B cell (primary cell): ENCODE data around the gene MTHFSD. TPM values are rescaled to one million over a fixed set of nuclear protein-coding genes. Genes with fewer than 3 reads are reported as not detected.

Experiments
- ATAC-seq: fragments of 200-7000 bp; cut with Tn5 transposase; one replicate; pipeline ENCODE4 v1.10.0; 2021; ENCODE audit warnings: low read depth, mild to moderate bottlenecking, moderate number of reproducible peaks, moderate library complexity
- CTCF ChIA-PET: fragments of 350-600 bp; sonication (Branson Sonifier 250); formaldehyde crosslinking; loops from one replicate; lab custom pipeline; 2021; ENCODE audit warnings: antibody characterized with exemption, inconsistent platforms; lab: Charles Lee
- POLR2A ChIA-PET: fragments of 350-600 bp; sonication (Branson Sonifier 250); formaldehyde crosslinking; loops from one replicate; lab custom pipeline; 2021; ENCODE audit warnings: antibody characterized with exemption; lab: Charles Lee
- DNase-seq: peaks from one replicate; pipeline ENCODE4 v3.0.0; 2013
- H2AFZ ChIP-seq: 2 replicates; pipeline ENCODE4 v1.6.1; 2012; ENCODE audit warnings: mild to moderate bottlenecking, low read depth, low read length; ENCODE audit not compliant: insufficient read depth, poor library complexity, severe bottlenecking
- H3K27ac ChIP-seq, 2 donors: 1 replicate in 1 of 2; 2 replicates in 1 of 2; pipeline ENCODE4 v1.5.1; 2012 to 2013; ENCODE audit warnings: low read length in 2 of 2, mild to moderate bottlenecking in 2 of 2, moderate library complexity in 1 of 2
- H3K27me3 ChIP-seq, 4 experiments: fragments of 200-600 bp in 1 of 4; sonication (generic) in 1 of 4; replicated peaks in 1 of 4; 1 replicate in 2 of 4; 2 replicates in 2 of 4; pipeline versions ENCODE4 v1.6.1 to v1.7.0; 2013 to 2016; ENCODE audit warnings: low read length in 3 of 4, mild to moderate bottlenecking in 2 of 4, mixed read lengths in 1 of 4, moderate library complexity in 1 of 4; ENCODE audit not compliant: insufficient read depth in 4 of 4, control insufficient read depth in 3 of 4; ENCODE audit errors: control extremely low read depth in 1 of 4
- H3K36me3 ChIP-seq, 2 experiments: replicated peaks in 1 of 2; 1 replicate in 1 of 2; 2 replicates in 1 of 2; pipeline versions ENCODE4 v1.6.1 to v1.7.1; 2013; ENCODE audit warnings: low read length in 1 of 2; ENCODE audit not compliant: insufficient read depth in 2 of 2, control insufficient read depth in 1 of 2; ENCODE audit errors: control extremely low read depth in 1 of 2, extremely low read depth in 1 of 2
- H3K4me1 ChIP-seq, 2 donors: fragments of 200-600 bp in 1 of 2; sonication (generic) in 1 of 2; 1 replicate in 1 of 2; 2 replicates in 1 of 2; pipeline versions ENCODE4 v1.5.1 to v1.6.1; 2013 to 2017; ENCODE audit warnings: low read length in 2 of 2; ENCODE audit not compliant: control insufficient read depth in 2 of 2, insufficient read depth in 2 of 2
- H3K4me2 ChIP-seq: replicated peaks from 2 replicates; pipeline ENCODE3; 2012; ENCODE audit warnings: mild to moderate bottlenecking, low read depth, low read length; ENCODE audit not compliant: poor library complexity, severe bottlenecking
- H3K4me3 ChIP-seq, 5 experiments: fragments of 200-600 bp in 1 of 5; sonication (generic) in 1 of 5; 1 replicate in 3 of 5; 2 replicates in 2 of 5; pipeline versions ENCODE4 v1.5.1 to v1.7.0; 2011 to 2016; ENCODE audit warnings: low read length in 4 of 5, mild to moderate bottlenecking in 4 of 5, low read depth in 2 of 5, control low read depth in 1 of 5, moderate library complexity in 1 of 5; ENCODE audit not compliant: insufficient read depth in 1 of 5; ENCODE audit errors: control extremely low read depth in 1 of 5, extremely low read depth in 1 of 5
- H3K79me2 ChIP-seq: fragments of 200-600 bp; sonication (generic); one replicate; pipeline ENCODE4 v1.6.0; 2016; ENCODE audit warnings: low read length; ENCODE audit not compliant: control insufficient read depth, insufficient read depth
- H3K9ac ChIP-seq: fragments of 200-600 bp; sonication (generic); 2 replicates; pipeline ENCODE4 v1.6.1; 2017; ENCODE audit warnings: mild to moderate bottlenecking, low read length, moderate library complexity
- H3K9me3 ChIP-seq, 3 donors: one replicate each; pipeline versions ENCODE4 v1.6.1 to v1.7.1; 2013; ENCODE audit warnings: low read length in 2 of 3; ENCODE audit not compliant: control insufficient read depth in 2 of 3, insufficient read depth in 1 of 3; ENCODE audit errors: control extremely low read depth in 1 of 3
- H4K20me1 ChIP-seq: 2 replicates; pipeline ENCODE4 v1.6.0; 2012; ENCODE audit warnings: mild to moderate bottlenecking, low read length; ENCODE audit not compliant: insufficient read depth, control insufficient read depth, poor library complexity, severe bottlenecking
- H3K27ac Mint-ChIP-seq: one replicate; pipeline ENCODE4 v1.8.0; 2021; ENCODE audit warnings: mixed read lengths
- H3K27me3 Mint-ChIP-seq: one replicate; pipeline ENCODE4 v1.8.0; 2021; ENCODE audit warnings: mixed read lengths
- H3K4me1 Mint-ChIP-seq: one replicate; pipeline ENCODE4 v1.8.0; 2021; ENCODE audit warnings: mixed read lengths
- H3K4me3 Mint-ChIP-seq: one replicate; pipeline ENCODE4 v1.8.0; 2021; ENCODE audit warnings: mixed read lengths
- H3K9me3 Mint-ChIP-seq: one replicate; pipeline ENCODE4 v1.8.0; 2022; ENCODE audit warnings: mixed read lengths; ENCODE audit not compliant: insufficient read depth
- EZH2 ChIP-seq: IDR thresholded peaks from 2 replicates; pipeline ENCODE4 v1.6.1; 2012; ENCODE audit warnings: borderline replicate concordance, low read depth, mild to moderate bottlenecking, moderate library complexity, low read length; ENCODE audit not compliant: insufficient read depth, poor library complexity, severe bottlenecking
- WGBS: methylation state at CpG from one replicate; pipeline ENCODE4 v1.1.5; 2013; ENCODE audit warnings: missing lambda C conversion rate; ENCODE audit not compliant: insufficient coverage; 5-methylcytosine and 5-hydroxymethylcytosine counted together
- intact Hi-C: fragments of 100-400 bp; cut with micrococcal nuclease; formaldehyde crosslinking; loops from one replicate; pipeline ENCODE4 v1.10.0; 2022
- polyA plus RNA-seq: library from polyadenylated mRNA; depleted of rRNA; stranded (reverse); fragments of >200 nt; gene quantifications from 2 replicates; pipeline ENCODE4 v1.2.3, GENCODE V29; 2012
- total RNA-seq, 2 donors: library from RNA; stranded (reverse); fragments of 120-200 nt in 1 of 2; gene quantifications; 1 replicate in 1 of 2; 2 replicates in 1 of 2; pipeline versions ENCODE4 v1.2.3 to v1.2.4, GENCODE V29; 2013 to 2022
- TF ChIP-seq, protein P1 (sequence below): fragments of 200-600 bp; IDR thresholded peaks from one replicate; pipeline ENCODE4 v1.8.0; 2022; ENCODE audit warnings: antibody characterized with exemption, mild to moderate bottlenecking

MTHFSD gene
- total and polyA plus RNA-seq, 2 donors (not counting 1 experiment from before 2014, with no cell fraction given) = 21.5 to 42.0 TPM

DNA sequence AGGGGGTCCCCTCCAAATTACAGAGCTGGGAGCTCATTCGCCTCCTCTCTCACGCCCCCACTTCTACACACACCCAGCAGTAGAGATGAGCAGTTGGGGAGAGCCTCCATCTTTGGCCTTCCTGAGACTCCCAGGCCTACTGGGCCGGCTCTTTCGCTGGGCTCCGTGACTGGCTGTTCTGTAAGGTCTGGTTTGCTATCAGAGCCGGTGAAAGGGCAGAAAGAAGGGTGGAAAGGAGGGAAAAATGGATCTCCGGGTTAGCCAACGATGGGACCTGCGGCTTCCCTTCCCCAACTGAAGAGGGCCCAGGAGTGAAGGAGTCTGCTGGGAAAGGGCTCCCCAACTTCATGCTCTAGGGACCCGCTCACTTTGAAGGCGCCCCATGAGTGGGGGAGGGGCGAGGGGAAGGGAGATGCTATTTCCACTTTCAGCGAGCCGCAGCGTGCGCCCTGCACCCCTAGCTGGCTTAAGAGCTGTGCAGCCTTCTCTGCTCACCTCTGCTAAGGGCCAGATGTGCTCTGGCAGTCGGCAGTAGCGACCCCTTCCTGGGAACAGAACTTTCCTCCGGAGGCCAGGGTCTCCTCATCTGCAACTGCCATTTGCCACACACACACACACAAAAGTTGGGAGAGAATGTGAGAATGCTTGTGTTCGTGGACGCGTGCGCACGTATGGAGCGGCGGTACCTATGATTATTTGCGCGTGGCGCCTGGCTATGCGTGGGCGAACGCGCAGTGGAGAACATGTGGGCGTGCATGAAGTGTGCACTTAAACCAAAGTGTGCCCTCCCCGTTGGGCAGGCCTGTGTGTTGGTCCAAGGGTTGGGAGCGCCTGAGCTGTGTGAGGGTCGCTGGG, 47.6 kb downstream of the MTHFSD start:
- no peak overlapping the region for H3K9ac ChIP-seq
- CTCF ChIA-PET = no interaction called here

More for the DNA sequence above, 47.6 kb downstream of the MTHFSD start:
- Mint-ChIP-seq H3K4me1 (peaks cover 40% of the 10 kb centered on the region), H3K9me3 (no peaks in the 10 kb centered on the region), H3K4me3 (peak overlapping the region; percentile 73), H3K27ac (peak overlapping the region; percentile 13), H3K27me3 (peaks cover 60% of the 10 kb centered on the region)
- ATAC-seq = no peak
- DNase-seq = no peak
- Histone ChIP-seq H3K27me3 (peaks cover 0 to 92% (median 57%) of the 10 kb centered on the region in 4 experiments), H3K79me2 (no peaks in the 10 kb centered on the region), H3K27ac (no peak overlapping the region), H3K9me3 (peaks cover 0 to 22% (median 0%) of the 10 kb centered on the region in 3 donors), H3K4me2 (peak overlapping the region; percentile 96), H2AFZ (no peak overlapping the region), H4K20me1 (no peaks in the 10 kb centered on the region), H3K4me1 (peaks cover 50 to 66% of the 10 kb centered on the region in 2 donors), H3K36me3 (no peaks in the 10 kb centered on the region), H3K4me3 (no peak overlapping the region)
- POLR2A ChIA-PET = no interaction called here
- no peak for TF ChIP-seq EZH2
- TF ChIP-seq, protein P1, sequence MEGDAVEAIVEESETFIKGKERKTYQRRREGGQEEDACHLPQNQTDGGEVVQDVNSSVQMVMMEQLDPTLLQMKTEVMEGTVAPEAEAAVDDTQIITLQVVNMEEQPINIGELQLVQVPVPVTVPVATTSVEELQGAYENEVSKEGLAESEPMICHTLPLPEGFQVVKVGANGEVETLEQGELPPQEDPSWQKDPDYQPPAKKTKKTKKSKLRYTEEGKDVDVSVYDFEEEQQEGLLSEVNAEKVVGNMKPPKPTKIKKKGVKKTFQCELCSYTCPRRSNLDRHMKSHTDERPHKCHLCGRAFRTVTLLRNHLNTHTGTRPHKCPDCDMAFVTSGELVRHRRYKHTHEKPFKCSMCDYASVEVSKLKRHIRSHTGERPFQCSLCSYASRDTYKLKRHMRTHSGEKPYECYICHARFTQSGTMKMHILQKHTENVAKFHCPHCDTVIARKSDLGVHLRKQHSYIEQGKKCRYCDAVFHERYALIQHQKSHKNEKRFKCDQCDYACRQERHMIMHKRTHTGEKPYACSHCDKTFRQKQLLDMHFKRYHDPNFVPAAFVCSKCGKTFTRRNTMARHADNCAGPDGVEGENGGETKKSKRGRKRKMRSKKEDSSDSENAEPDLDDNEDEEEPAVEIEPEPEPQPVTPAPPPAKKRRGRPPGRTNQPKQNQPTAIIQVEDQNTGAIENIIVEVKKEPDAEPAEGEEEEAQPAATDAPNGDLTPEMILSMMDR = no peak
- intact Hi-C loops = no loop called here
- WGBS = 15% methylated on average over 31 of the region's 37 CpGs
